ENCODE data around the gene DMRT3.

The DMRT3 gene

GRCh38 chr9:1005043-1005667, 28.7 kb downstream of the DMRT3 start:
- DNase-seq: no peak

GRCh38 chr9:1007312-1007711, 30.9 kb downstream of the DMRT3 start:
- DNase-seq: no peak

GRCh38 chr9:1008216-1008615, 31.8 kb downstream of the DMRT3 start:
- no peak for DNase-seq

- peak; percentile 86 for DNase-seq
Measured at GRCh38 chr9:1009101-1009707, 32.7 kb downstream of the DMRT3 start.

- no peak for DNase-seq
Measured at GRCh38 chr9:1013021-1013420, 36.6 kb downstream of the DMRT3 start.

GRCh38 chr9:1014225-1014624, 37.8 kb downstream of the DMRT3 start:
- no peak for DNase-seq

GRCh38 chr9:1014640-1015039, 38.2 kb downstream of the DMRT3 start:
- no peak for DNase-seq

GRCh38 chr9:1018121-1018520, 41.7 kb downstream of the DMRT3 start:
- no peak for DNase-seq

- no peak for DNase-seq
Measured at GRCh38 chr9:1024112-1024511, 47.7 kb downstream of the DMRT3 start.

GRCh38 chr9:1025131-1025530, 48.7 kb downstream of the DMRT3 start:
- no peak for DNase-seq

- DNase-seq: no peak
Measured at GRCh38 chr9:1026219-1026618, 49.8 kb downstream of the DMRT3 start.

GRCh38 chr9:1028501-1029190, 52.2 kb downstream of the DMRT3 start:
- DNase-seq: no peak

- no peak for DNase-seq
Measured at GRCh38 chr9:1031951-1032601, 55.6 kb downstream of the DMRT3 start.

GRCh38 chr9:1034271-1034670, 57.8 kb downstream of the DMRT3 start:
- DNase-seq: no peak

- no peak for DNase-seq
Measured at GRCh38 chr9:1039589-1039988, 63.1 kb downstream of the DMRT3 start.
